GM03348 (cell line): ENCODE measurements around the gene PRSS1.

Experiments
- DNase-seq: peaks from one replicate; pipeline ENCODE4 v3.0.0; 2012; ENCODE audit warnings: low spot score

The PRSS1 gene

GRCh38 chr7:142795339-142795863 lies 46.1 kb downstream of the PRSS1 start:
- no peak for DNase-seq

DNA sequence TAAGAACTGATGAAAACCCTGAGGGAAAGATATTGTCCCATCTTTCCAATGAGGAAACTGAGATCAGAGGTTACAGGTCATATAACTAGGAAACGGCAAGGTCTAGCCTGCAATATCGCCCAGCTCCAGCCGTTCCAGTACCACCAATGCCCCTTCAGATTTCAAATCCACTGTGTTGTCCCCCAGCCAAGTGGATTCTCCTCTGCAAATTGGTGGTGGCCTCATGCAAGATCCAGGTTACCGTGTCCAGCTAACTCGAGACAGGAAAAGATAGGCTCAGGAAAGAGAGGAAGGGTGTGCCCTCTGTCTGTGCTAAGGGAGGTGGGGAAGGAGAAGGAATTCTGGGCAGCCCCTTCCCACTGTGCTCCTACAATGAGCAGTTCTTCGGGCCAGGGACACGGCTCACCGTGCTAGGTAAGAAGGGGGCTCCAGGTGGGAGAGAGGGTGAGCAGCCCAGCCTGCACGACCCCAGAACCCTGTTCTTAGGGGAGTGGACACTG lies 46.8 kb downstream of the PRSS1 start:
- no peak for DNase-seq

DNA sequence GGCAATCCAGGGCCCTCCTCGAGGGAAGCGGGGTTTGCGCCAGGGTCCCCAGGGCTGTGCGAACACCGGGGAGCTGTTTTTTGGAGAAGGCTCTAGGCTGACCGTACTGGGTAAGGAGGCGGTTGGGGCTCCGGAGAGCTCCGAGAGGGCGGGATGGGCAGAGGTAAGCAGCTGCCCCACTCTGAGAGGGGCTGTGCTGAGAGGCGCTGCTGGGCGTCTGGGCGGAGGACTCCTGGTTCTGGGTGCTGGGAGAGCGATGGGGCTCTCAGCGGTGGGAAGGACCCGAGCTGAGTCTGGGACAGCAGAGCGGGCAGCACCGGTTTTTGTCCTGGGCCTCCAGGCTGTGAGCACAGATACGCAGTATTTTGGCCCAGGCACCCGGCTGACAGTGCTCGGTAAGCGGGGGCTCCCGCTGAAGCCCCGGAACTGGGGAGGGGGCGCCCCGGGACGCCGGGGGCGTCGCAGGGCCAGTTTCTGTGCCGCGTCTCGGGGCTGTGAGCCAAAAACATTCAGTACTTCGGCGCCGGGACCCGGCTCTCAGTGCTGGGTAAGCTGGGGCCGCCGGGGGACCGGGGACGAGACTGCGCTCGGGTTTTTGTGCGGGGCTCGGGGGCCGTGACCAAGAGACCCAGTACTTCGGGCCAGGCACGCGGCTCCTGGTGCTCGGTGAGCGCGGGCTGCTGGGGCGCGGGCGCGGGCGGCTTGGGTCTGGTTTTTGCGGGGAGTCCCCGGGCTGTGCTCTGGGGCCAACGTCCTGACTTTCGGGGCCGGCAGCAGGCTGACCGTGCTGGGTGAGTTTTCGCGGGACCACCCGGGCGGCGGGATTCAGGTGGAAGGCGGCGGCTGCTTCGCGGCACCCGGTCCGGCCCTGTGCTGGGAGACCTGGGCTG lies 47.5 kb downstream of the PRSS1 start:
- DNase-seq, result peak; percentile 16

DNA sequence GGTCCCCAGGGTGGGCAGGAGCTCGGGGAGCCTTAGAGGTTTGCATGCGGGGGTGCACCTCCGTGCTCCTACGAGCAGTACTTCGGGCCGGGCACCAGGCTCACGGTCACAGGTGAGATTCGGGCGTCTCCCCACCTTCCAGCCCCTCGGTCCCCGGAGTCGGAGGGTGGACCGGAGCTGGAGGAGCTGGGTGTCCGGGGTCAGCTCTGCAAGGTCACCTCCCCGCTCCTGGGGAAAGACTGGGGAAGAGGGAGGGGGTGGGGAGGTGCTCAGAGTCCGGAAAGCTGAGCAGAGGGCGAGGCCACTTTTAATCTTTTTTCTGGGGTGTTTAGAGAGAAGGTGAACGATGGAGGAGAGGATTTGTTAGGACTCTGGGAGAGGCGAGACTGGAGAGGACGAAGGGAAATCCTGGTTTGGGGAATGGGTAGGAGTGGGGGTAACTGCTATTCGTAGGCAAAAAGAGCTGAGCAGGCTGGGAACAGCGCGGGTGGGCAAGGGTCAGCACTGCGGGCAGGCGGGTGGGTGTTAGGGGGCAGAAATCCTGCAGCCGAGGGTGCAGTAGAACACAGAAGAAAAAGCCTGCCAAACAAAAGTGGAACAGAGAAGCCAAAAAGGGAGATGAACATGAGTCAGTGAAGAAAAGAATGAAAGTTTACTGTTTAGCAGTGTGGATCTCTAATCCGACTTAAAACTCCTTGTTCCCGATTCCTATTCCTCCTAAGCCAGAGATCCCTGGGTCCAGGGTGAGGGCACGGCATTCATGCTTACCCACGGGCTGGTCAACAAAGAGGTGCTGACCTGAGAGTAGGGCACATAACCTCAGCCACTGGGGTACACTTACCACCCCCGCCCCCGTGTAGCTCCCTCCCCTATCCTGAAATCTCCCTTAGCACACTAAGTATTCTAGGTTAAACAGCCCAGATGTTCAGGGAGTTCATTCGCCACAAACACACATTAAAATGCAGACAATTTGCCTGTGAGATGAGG lies 48.4 kb downstream of the PRSS1 start:
- peak; percentile 25 for DNase-seq

DNA sequence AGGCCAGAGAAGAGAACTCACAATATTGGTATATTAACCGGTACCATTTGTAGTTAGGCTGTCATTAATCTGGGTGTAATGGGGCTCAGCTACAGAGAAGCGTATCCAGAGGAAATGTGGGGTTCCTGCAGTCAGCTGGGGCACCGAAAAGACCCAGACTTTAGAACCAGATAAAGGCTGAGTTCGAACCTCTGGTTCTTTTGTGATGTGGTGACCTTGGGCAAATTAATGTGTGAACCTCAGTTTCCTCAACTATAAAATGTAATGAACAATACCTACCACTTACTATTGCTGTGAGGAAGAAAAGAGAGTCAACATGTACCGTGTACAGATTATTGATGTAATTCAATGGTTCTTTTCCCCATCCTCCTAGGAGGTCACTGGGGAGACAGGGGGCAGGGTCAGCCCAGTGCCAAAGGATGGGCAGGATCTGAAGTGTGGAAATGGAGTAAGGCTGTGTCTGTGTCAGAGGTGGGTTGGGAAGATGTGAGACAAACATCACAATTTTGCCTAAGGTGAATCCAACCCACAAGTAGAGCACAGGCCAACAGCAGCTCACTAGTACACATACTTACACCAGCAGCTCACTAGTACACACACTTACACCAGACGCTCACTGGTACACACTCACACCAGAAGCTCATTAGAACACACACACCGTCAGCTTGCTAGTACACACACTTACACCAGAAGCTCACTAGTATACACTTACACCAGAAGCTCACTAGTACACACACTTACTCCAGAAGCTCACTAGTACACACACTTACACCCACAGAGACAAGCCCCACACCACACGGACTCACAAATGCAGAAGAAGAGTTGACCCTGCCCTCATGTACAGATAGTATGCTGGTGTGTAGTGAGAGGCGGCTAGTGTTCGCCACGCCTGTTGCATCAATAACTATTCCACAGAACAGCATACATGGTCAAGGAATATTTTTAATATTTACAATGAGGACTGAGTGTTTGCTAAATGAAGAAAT lies 49.5 kb downstream of the PRSS1 start:
- no peak for DNase-seq

DNA sequence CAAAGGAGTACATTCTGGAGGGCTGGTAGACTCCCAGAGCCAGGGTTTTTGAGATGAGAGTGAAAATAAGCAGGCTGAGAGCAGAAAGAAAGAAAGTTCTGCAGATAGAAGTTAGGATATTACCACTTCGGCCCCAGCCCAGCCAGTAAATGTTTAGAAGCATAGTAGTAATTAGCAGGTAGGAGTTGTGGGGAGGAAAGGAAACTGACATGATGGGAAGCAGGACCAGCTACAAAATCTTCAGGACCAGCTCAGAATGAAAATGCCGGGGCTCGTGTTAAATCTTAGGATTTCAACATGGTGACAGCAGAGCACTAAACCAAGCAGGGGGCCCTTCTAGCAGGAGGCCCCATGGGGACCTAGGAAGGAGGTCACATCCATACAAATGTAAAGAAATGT lies 50.2 kb downstream of the PRSS1 start:
- no peak for DNase-seq

GRCh38 chr7:142800088-142800487 lies 50.8 kb downstream of the PRSS1 start:
- no peak for DNase-seq

- no peak for DNase-seq
Measured at GRCh38 chr7:142800699-142801260, 51.5 kb downstream of the PRSS1 start.

- no peak for DNase-seq
Measured at GRCh38 chr7:142801601-142802295, 52.5 kb downstream of the PRSS1 start.

DNA sequence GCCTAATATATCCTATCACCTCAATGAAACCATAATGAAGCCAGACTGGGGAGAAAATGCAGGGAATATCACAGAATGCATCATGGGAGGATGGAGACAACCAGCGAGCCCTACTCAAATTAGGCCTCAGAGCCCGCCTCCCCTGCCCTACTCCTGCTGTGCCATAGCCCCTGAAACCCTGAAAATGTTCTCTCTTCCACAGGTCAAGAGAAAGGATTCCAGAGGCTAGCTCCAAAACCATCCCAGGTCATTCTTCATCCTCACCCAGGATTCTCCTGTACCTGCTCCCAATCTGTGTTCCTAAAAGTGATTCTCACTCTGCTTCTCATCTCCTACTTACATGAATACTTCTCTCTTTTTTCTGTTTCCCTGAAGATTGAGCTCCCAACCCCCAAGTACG lies 53.0 kb downstream of the PRSS1 start:
- no peak for DNase-seq
